A673 (cell line): ENCODE data around the gene BICD1.

Experiments used
- EZH2 ChIP-seq: fragments of 200-600 bp; sonication (generic); IDR thresholded peaks from 2 replicates; pipeline ENCODE4 v1.6.1; 2017; ENCODE audit warnings: borderline replicate concordance, low read depth, mild to moderate bottlenecking, mixed read lengths, antibody characterized with exemption, low read length; ENCODE audit not compliant: poor library complexity, severe bottlenecking
- TF ChIP-seq, protein P1 (sequence below): fragments of 300-800, 200-600 bp; sonication (generic); conservative IDR thresholded peaks from 2 replicates; pipeline ENCODE4 v1.5.1; 2017; ENCODE audit warnings: low read depth, mild to moderate bottlenecking, antibody characterized with exemption, low read length, moderate library complexity, mixed read lengths

DNA sequence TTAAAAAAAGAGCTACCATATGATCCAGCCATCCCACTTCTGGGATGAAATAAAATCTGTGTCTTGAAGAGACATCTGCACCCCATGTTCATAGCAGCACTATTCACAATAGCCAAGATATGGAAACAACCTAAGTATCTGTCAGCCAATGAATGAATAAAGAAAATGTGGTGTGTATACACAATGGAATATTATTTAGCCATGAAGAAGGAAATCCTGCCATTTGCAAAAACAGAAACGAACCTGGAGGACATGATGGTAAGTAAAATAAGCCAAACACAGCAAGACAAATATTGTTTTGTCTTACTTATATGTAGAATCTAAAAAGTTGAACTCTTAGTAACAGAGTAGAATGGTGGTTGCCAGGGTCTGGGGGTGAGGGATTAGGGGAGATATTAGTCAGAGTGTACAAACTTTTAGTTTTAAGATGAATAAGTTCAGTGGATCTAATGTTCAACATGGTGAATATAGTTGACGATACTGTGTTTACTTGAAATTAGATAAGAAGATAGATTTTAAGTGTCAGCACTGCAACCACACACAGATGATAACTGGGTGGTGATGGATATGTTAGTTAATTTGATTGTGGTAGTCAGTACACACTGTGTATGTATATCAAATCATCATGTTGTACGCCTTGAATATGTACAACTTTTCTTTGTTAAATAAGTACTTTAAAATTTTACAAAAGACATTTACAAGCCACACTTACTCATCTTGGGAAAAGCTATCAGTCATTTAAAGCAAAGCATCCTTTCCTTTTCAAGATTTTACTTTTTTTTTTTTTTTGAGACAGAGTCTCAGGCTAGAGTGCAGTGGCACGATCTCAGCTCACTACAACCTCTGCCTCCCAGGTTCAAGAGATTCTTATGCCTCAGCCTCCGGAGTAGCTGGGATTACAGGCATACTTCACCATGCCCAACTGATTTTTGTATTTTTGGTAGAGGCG is 89.9 kb downstream of the BICD1 start:
- TF ChIP-seq, protein P1, sequence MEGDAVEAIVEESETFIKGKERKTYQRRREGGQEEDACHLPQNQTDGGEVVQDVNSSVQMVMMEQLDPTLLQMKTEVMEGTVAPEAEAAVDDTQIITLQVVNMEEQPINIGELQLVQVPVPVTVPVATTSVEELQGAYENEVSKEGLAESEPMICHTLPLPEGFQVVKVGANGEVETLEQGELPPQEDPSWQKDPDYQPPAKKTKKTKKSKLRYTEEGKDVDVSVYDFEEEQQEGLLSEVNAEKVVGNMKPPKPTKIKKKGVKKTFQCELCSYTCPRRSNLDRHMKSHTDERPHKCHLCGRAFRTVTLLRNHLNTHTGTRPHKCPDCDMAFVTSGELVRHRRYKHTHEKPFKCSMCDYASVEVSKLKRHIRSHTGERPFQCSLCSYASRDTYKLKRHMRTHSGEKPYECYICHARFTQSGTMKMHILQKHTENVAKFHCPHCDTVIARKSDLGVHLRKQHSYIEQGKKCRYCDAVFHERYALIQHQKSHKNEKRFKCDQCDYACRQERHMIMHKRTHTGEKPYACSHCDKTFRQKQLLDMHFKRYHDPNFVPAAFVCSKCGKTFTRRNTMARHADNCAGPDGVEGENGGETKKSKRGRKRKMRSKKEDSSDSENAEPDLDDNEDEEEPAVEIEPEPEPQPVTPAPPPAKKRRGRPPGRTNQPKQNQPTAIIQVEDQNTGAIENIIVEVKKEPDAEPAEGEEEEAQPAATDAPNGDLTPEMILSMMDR, result no peak
- no peak for TF ChIP-seq EZH2
